H1 (cell line): ENCODE measurements around the gene RPL19. TPM values are rescaled to one million over a fixed set of nuclear protein-coding genes. Genes with fewer than 3 reads are reported as not detected.

Source experiments
- CTCF ChIA-PET: fragments of 300-600 bp; sonication (Branson Sonifier 250); formaldehyde crosslinking; loops from one replicate; lab custom pipeline; 2021; ENCODE audit not compliant: partially characterized antibody; lab: Charles Lee
- POLR2A ChIA-PET: fragments of 300-600 bp; sonication (Branson Sonifier 250); formaldehyde crosslinking; loops from one replicate; lab custom pipeline; 2021; ENCODE audit warnings: inconsistent platforms; ENCODE audit not compliant: partially characterized antibody; lab: Charles Lee
- DNase-seq, 2 experiments: peaks; one replicate each; pipeline versions ENCODE4 v3.0.0 to v3.0.0-alpha.2; 2010 to 2022; ENCODE audit warnings: low spot score in 2 of 2, low read depth in 1 of 2, mixed read lengths in 1 of 2
- FAIRE-seq: peaks from 2 replicates; lab custom pipeline; 2011; peaks lifted over from hg19 to GRCh38; lab: Jason Lieb, UNC
- H2AFZ ChIP-seq: 2 replicates; pipeline ENCODE4 v1.8.1; 2012; ENCODE audit warnings: low read length, inconsistent platforms
- H2AK5ac ChIP-seq: 2 replicates; pipeline ENCODE4 v1.6.1; 2013; ENCODE audit warnings: low read depth, low read length
- H2BK120ac ChIP-seq: replicated peaks from 2 replicates; pipeline ENCODE3; 2013; ENCODE audit warnings: low read depth, low read length, inconsistent platforms
- H2BK12ac ChIP-seq: 2 replicates; pipeline ENCODE4 v1.6.1; 2013; ENCODE audit warnings: low read depth, low read length
- H2BK15ac ChIP-seq: 2 replicates; pipeline ENCODE4 v1.6.1; 2013; ENCODE audit warnings: low read length
- H2BK20ac ChIP-seq: 2 replicates; pipeline ENCODE4 v1.6.1; 2013; ENCODE audit warnings: low read length
- H2BK5ac ChIP-seq: 2 replicates; pipeline ENCODE4 v1.6.1; 2013; ENCODE audit warnings: low read depth, low read length
- H3K14ac ChIP-seq: 2 replicates; pipeline ENCODE4 v1.6.1; 2013; ENCODE audit warnings: inconsistent platforms; ENCODE audit not compliant: insufficient read length
- H3K18ac ChIP-seq: 2 replicates; pipeline ENCODE4 v1.6.1; 2013; ENCODE audit warnings: low read length; ENCODE audit errors: extremely low read depth
- H3K23ac ChIP-seq: 2 replicates; pipeline ENCODE4 v1.6.1; 2013; ENCODE audit warnings: inconsistent platforms; ENCODE audit not compliant: insufficient read length
- H3K23me2 ChIP-seq: 2 replicates; pipeline ENCODE4 v1.6.1; 2013; ENCODE audit warnings: low read depth, low read length
- H3K27ac ChIP-seq: 2 replicates; pipeline ENCODE4 v1.6.1; 2011; ENCODE audit warnings: low read depth, low read length, inconsistent platforms
- H3K27me3 ChIP-seq, 4 experiments: replicated peaks in 1 of 4; 1 replicate in 1 of 4; 2 replicates in 3 of 4; pipeline versions ENCODE4 v1.6.1 to v1.8.1; 2011 to 2013; ENCODE audit warnings: low read length in 3 of 4, mild to moderate bottlenecking in 3 of 4, inconsistent platforms in 2 of 4, mixed read lengths in 2 of 4, moderate library complexity in 1 of 4; ENCODE audit not compliant: control insufficient read depth in 3 of 4, insufficient read depth in 3 of 4; ENCODE audit errors: extremely low read depth in 1 of 4
- H3K36me3 ChIP-seq, 4 experiments: 2 replicates each; pipeline versions ENCODE4 v1.6.1 to v1.8.1; 2011 to 2013; ENCODE audit warnings: mild to moderate bottlenecking in 4 of 4, low read length in 3 of 4, moderate library complexity in 2 of 4, control low read depth in 1 of 4, inconsistent platforms in 1 of 4; ENCODE audit not compliant: insufficient read depth in 4 of 4, control insufficient read depth in 2 of 4
- H3K4ac ChIP-seq: replicated peaks from 2 replicates; pipeline ENCODE3; 2013; ENCODE audit warnings: low read length, low read depth, mixed read lengths, inconsistent platforms; ENCODE audit not compliant: insufficient read length
- H3K4me1 ChIP-seq, 4 experiments: replicated peaks in 1 of 4; 1 replicate in 1 of 4; 2 replicates in 3 of 4; pipeline versions ENCODE4 v1.6.1 to v1.8.1; 2011 to 2013; ENCODE audit warnings: low read length in 3 of 4, inconsistent platforms in 2 of 4, mixed read lengths in 1 of 4; ENCODE audit not compliant: insufficient read depth in 4 of 4, control insufficient read depth in 3 of 4
- H3K4me2 ChIP-seq, 2 experiments: 2 replicates each; pipeline versions ENCODE4 v1.6.1 to v1.8.1; 2011 to 2013; ENCODE audit warnings: low read depth in 2 of 2, low read length in 2 of 2, control low read depth in 1 of 2, inconsistent platforms in 1 of 2, mild to moderate bottlenecking in 1 of 2; ENCODE audit not compliant: insufficient read depth in 1 of 2
- H3K4me3 ChIP-seq, 4 experiments: fragments of 200-600, 300-600 bp in 1 of 4; sonication (generic), shearing (Covaris generic), sonication (Bioruptor Twin) in 1 of 4; 2 replicates each; pipeline versions ENCODE4 v1.5.1 to v1.8.1; 2011 to 2016; ENCODE audit warnings: low read length in 4 of 4, low read depth in 3 of 4, control low read depth in 2 of 4, inconsistent platforms in 2 of 4, mild to moderate bottlenecking in 2 of 4, mixed read lengths in 1 of 4, moderate library complexity in 1 of 4; ENCODE audit not compliant: insufficient read depth in 2 of 4; ENCODE audit errors: extremely low read depth in 1 of 4
- H3K56ac ChIP-seq: replicated peaks from 2 replicates; pipeline ENCODE3; 2013; ENCODE audit warnings: low read depth, mild to moderate bottlenecking, mixed read lengths, low read length, inconsistent platforms; ENCODE audit not compliant: insufficient read length
- H3K79me1 ChIP-seq: 2 replicates; pipeline ENCODE4 v1.6.1; 2013; ENCODE audit warnings: low read depth, low read length, control low read depth
- H3K79me2 ChIP-seq, 2 experiments: 2 replicates each; pipeline versions ENCODE4 v1.6.1 to v1.8.1; 2012 to 2013; ENCODE audit warnings: low read length in 2 of 2, mild to moderate bottlenecking in 2 of 2, inconsistent platforms in 1 of 2; ENCODE audit not compliant: insufficient read depth in 2 of 2, control insufficient read depth in 1 of 2
- H3K9ac ChIP-seq, 4 experiments: replicated peaks in 1 of 4; 1 replicate in 1 of 4; 2 replicates in 3 of 4; pipeline versions ENCODE4 v1.6.1 to v1.8.1; 2011 to 2013; ENCODE audit warnings: low read depth in 3 of 4, low read length in 3 of 4, control low read depth in 2 of 4, mild to moderate bottlenecking in 2 of 4, moderate library complexity in 2 of 4, inconsistent platforms in 1 of 4; ENCODE audit errors: extremely low read depth in 1 of 4
- H3K9me3 ChIP-seq, 2 experiments: 2 replicates each; pipeline versions ENCODE4 v1.6.1 to v1.8.1; 2012 to 2013; ENCODE audit warnings: mild to moderate bottlenecking in 2 of 2, moderate library complexity in 2 of 2, control low read depth in 1 of 2, inconsistent platforms in 1 of 2, low read depth in 1 of 2, low read length in 1 of 2, mixed read lengths in 1 of 2; ENCODE audit not compliant: insufficient read depth in 2 of 2
- H4K20me1 ChIP-seq, 2 experiments: replicated peaks in 1 of 2; 2 replicates each; pipeline versions ENCODE3 to v1.8.1; 2011 to 2013; ENCODE audit warnings: inconsistent platforms in 2 of 2, low read length in 2 of 2, mild to moderate bottlenecking in 1 of 2; ENCODE audit not compliant: insufficient read depth in 2 of 2, control insufficient read depth in 1 of 2
- H4K5ac ChIP-seq: 2 replicates; pipeline ENCODE4 v1.6.1; 2013; ENCODE audit warnings: low read length, low read depth, mixed read lengths, inconsistent platforms; ENCODE audit not compliant: insufficient read length
- H4K8ac ChIP-seq: 2 replicates; pipeline ENCODE4 v1.8.0; 2013; ENCODE audit warnings: mild to moderate bottlenecking, moderate library complexity, low read length, inconsistent platforms; ENCODE audit not compliant: insufficient read depth; ENCODE audit errors: extremely low read depth
- H4K91ac ChIP-seq: replicated peaks from 2 replicates; pipeline ENCODE3; 2013; ENCODE audit warnings: low read length, mixed read lengths, inconsistent platforms; ENCODE audit not compliant: insufficient read length
- BRCA1 ChIP-seq: IDR thresholded peaks from 2 replicates; pipeline ENCODE4 v1.6.1; 2012; ENCODE audit warnings: low read depth, low read length, improper control_type of control experiment
- CREB1 ChIP-seq: IDR thresholded peaks from 2 replicates; pipeline ENCODE4 v1.6.1; 2012; ENCODE audit warnings: inconsistent platforms
- CTBP2 ChIP-seq: IDR thresholded peaks from 2 replicates; pipeline ENCODE4 v1.7.0; 2011; ENCODE audit warnings: borderline replicate concordance, mild to moderate bottlenecking, moderate library complexity, mixed read lengths, low read length; ENCODE audit not compliant: insufficient read depth, insufficient read length
- KDM4A ChIP-seq: IDR thresholded peaks from one replicate; pipeline ENCODE4 v1.7.1; 2012; ENCODE audit warnings: low read depth, mild to moderate bottlenecking, moderate library complexity, low read length, inconsistent platforms; ENCODE audit not compliant: severe bottlenecking
- MAFK ChIP-seq: IDR thresholded peaks from 2 replicates; pipeline ENCODE4 v1.6.1; 2012; ENCODE audit warnings: low read depth, mild to moderate bottlenecking, improper control_type of control experiment, low read length
- NANOG ChIP-seq: IDR thresholded peaks from 2 replicates; pipeline ENCODE4 v1.6.1; 2011; ENCODE audit warnings: low read length, low read depth, mild to moderate bottlenecking, inconsistent platforms; ENCODE audit not compliant: insufficient read depth, poor library complexity, severe bottlenecking
- POLR2A ChIP-seq, 2 experiments: IDR thresholded peaks; 1 replicate in 1 of 2; 2 replicates in 1 of 2; pipeline ENCODE4 v1.6.1; 2011; ENCODE audit warnings: low read depth in 2 of 2, low read length in 2 of 2, mild to moderate bottlenecking in 2 of 2; ENCODE audit errors: control extremely low read depth in 1 of 2
- POU5F1 ChIP-seq: IDR thresholded peaks from 2 replicates; pipeline ENCODE4 v1.6.1; 2011; ENCODE audit warnings: low read depth, mild to moderate bottlenecking, low read length, moderate library complexity
- RBBP5 ChIP-seq: IDR thresholded peaks from 2 replicates; pipeline ENCODE4 v1.7.1; 2012; ENCODE audit warnings: low read depth, mild to moderate bottlenecking, inconsistent platforms, low read length, moderate library complexity, borderline replicate concordance
- SIRT6 ChIP-seq: IDR thresholded peaks from one replicate; pipeline ENCODE4 v1.7.1; 2012; ENCODE audit warnings: low read length, inconsistent platforms
- SP1 ChIP-seq: IDR thresholded peaks from 2 replicates; pipeline ENCODE4 v1.6.1; 2011; ENCODE audit warnings: low read depth, low read length
- TAF1 ChIP-seq: IDR thresholded peaks from 2 replicates; pipeline ENCODE4 v1.6.1; 2011; ENCODE audit warnings: mild to moderate bottlenecking, low read depth, low read length
- TEAD4 ChIP-seq: IDR thresholded peaks from 2 replicates; pipeline ENCODE4 v1.6.1; 2012; ENCODE audit warnings: low read depth, low read length, inconsistent platforms, mixed read lengths
- WGBS, 2 experiments: shearing (Covaris generic) in 1 of 2; methylation state at CpG; one replicate each; pipeline versions ENCODE4 v1.1.6 to v1.1.7; 2013 to 2015; ENCODE audit warnings: low lambda C conversion rate in 2 of 2, mixed read lengths in 2 of 2, inconsistent platforms in 1 of 2, low coverage in 1 of 2, missing lambda C conversion rate in 1 of 2; ENCODE audit not compliant: insufficient replicate concordance in 2 of 2, insufficient coverage in 1 of 2, insufficient read length in 1 of 2; ENCODE audit errors: extremely low coverage in 1 of 2, missing lambda C conversion rate in 1 of 2; 5-methylcytosine and 5-hydroxymethylcytosine counted together
- polyA plus RNA-seq, 7 experiments: library from polyadenylated mRNA; depleted of rRNA in 3 of 7; stranded (reverse) in 5 of 7; unstranded in 2 of 7; fragments of >200 nt in 5 of 7; fragments of 200-250 nt in 2 of 7; gene quantifications; 1 replicate in 5 of 7; 2 replicates in 1 of 7; 4 replicates in 1 of 7; pipeline versions ENCODE4 v1.2.1 to v1.2.3, GENCODE V29; 2011 to 2013; ENCODE audit warnings: missing spikeins in 2 of 7, mixed read lengths in 2 of 7
- total RNA-seq: library from RNA; stranded (reverse); fragmentation: NEBNext Ultra II Directional; extraction: Animal tissue kit (Norgen Biotek cat#: 25700); gene quantifications from 2 replicates; pipeline ENCODE4 v1.2.1, GENCODE V29; 2021

RPL19 gene
- total and polyA plus RNA-seq, 2 of the 8 experiments (the other 6 are each of a cell fraction or from before 2014, with no cell fraction given) = 2,108 to 2,182 TPM

- Histone ChIP-seq H2BK120ac (no peak overlapping the region), H3K27me3 (no peaks in the 10 kb centered on the region), H3K56ac (no peak overlapping the region), H3K9ac (no peak overlapping the region), H4K20me1 (peaks cover 0 to 18% of the 10 kb centered on the region in 2 experiments), H3K27ac (no peak overlapping the region), H3K9me3 (no peaks in the 10 kb centered on the region), H4K8ac (no peak overlapping the region; the same call in 1 of the 2 replicates), H3K14ac (no peak overlapping the region), H3K79me1 (peaks cover 2% of the 10 kb centered on the region; the same call in 1 of the 2 replicates), H3K23me2 (no peaks in the 10 kb centered on the region), H3K4me2 (no peak overlapping the region), H4K91ac (no peak overlapping the region), H3K23ac (no peak overlapping the region), H2BK5ac (no peak overlapping the region), H4K5ac (no peak overlapping the region), H3K18ac (no peak overlapping the region), H2AFZ (no peak overlapping the region), H2BK12ac (no peak overlapping the region), H2AK5ac (no peak overlapping the region), H3K36me3 (peaks cover 28 to 73% (median 45%) of the 10 kb centered on the region in 4 experiments), H3K4me1 (no peaks in the 10 kb centered on the region), H2BK20ac (no peak overlapping the region), H3K4ac (no peak overlapping the region), H3K79me2 (no peaks in the 10 kb centered on the region), H3K4me3 (no peak overlapping the region), H2BK15ac (no peak overlapping the region)
- TF ChIP-seq TEAD4 (no peak), TAF1 (no peak), KDM4A (no peak), POLR2A (IDR thresholded peaks at IDR 0.05; ENCODE audit: control extremely low read depth in 1 of 2, low read depth in 2 of 2, low read length in 2 of 2) (no peak), NANOG (no peak), CREB1 (no peak), BRCA1 (no peak), RBBP5 (no peak), MAFK (no peak), POU5F1 (no peak), SIRT6 (no peak), CTBP2 (no peak), SP1 (no peak)
- ChIA-PET CTCF (interaction anchor here (0.5 to 2.0 kb wide), 5 partner anchors 8 to 188 kb away, joined by 3 to 9 read pairs (median 4); no protein-coding TSS in a partner anchor), POLR2A (interaction anchor here (0.9 to 2.2 kb wide), 6 partner anchors 9 to 19 kb away, joined by 3 to 5 read pairs (median 4); partner anchors contain the start of gene CACNB1)
- DNase-seq (no peak), FAIRE-seq (no peak)
- 92% methylated on average over 12 of the region's 15 CpGs; no CpG with 5 or more reads in 1 of the 2 experiments for whole genome bisulfite sequencing, 2 experiments
Measured at GRCh38 chr17:39186481-39187002, 13.5 kb upstream of the RPL19 start.
